ENCODE data around the gene TSPAN2.

Gene TSPAN2

GRCh38 chr1:115112496-115113375 is 23.4 kb upstream of the TSPAN2 start:
- peak; percentile 28 for DNase-seq

- DNase-seq = peak; percentile 90
Observed at GRCh38 chr1:115107516-115108260, 18.4 kb upstream of the TSPAN2 start.

GRCh38 chr1:115105831-115106230 is 16.5 kb upstream of the TSPAN2 start:
- DNase-seq = peak; percentile 33

GRCh38 chr1:115099693-115100050 is 10.4 kb upstream of the TSPAN2 start:
- DNase-seq = peak; percentile 29

GRCh38 chr1:115098979-115099692 is 9.8 kb upstream of the TSPAN2 start:
- peak; percentile 58 for DNase-seq

- DNase-seq = no peak
Observed at GRCh38 chr1:115092175-115092574, 2.9 kb upstream of the TSPAN2 start.

GRCh38 chr1:115091572-115091971 is 2.3 kb upstream of the TSPAN2 start:
- peak; percentile 44 for DNase-seq

GRCh38 chr1:115090956-115091355 is 1.7 kb upstream of the TSPAN2 start:
- DNase-seq = no peak

- peak; percentile 26 for DNase-seq
Observed at GRCh38 chr1:115090540-115090939, 1.2 kb upstream of the TSPAN2 start.

GRCh38 chr1:115090186-115090490 is 835 bp upstream of the TSPAN2 start:
- DNase-seq = no peak

- no peak for DNase-seq
Observed at GRCh38 chr1:115088871-115089419, 358 bp downstream of the TSPAN2 start.

- no peak for DNase-seq
Observed at GRCh38 chr1:115088115-115088778, 1.1 kb downstream of the TSPAN2 start.

- DNase-seq = no peak
Observed at GRCh38 chr1:115086176-115086830, 3.0 kb downstream of the TSPAN2 start.

- DNase-seq = no peak
Observed at GRCh38 chr1:115084902-115085511, 4.3 kb downstream of the TSPAN2 start.

- no peak for DNase-seq
Observed at GRCh38 chr1:115082949-115083348, 6.4 kb downstream of the TSPAN2 start.

- no peak for DNase-seq
Observed at GRCh38 chr1:115078708-115079107, 10.6 kb downstream of the TSPAN2 start.

- no peak for DNase-seq
Observed at GRCh38 chr1:115077984-115078330, 11.3 kb downstream of the TSPAN2 start.

- no peak for DNase-seq
Observed at GRCh38 chr1:115077286-115077983, 11.9 kb downstream of the TSPAN2 start.

GRCh38 chr1:115076384-115076915 is 12.9 kb downstream of the TSPAN2 start:
- peak; percentile 25 for DNase-seq

GRCh38 chr1:115074839-115075534 is 14.3 kb downstream of the TSPAN2 start:
- no peak for DNase-seq
